HFF-Myc (cell line): ENCODE measurements around the gene PDE10A.

Experiments used
- DNase-seq: peaks from one replicate; pipeline ENCODE4 v3.0.0-alpha.2; 2011; ENCODE audit warnings: low read depth; ENCODE audit errors: extremely low read depth
- H3K4me3 ChIP-seq: replicated peaks from 2 replicates; pipeline ENCODE4 v1.5.1; 2011; ENCODE audit warnings: low read depth, mild to moderate bottlenecking, control low read depth, low read length
- CTCF ChIP-seq: IDR thresholded peaks from 2 replicates; pipeline ENCODE4 v1.5.1; 2012; ENCODE audit warnings: mild to moderate bottlenecking, low read depth, low read length, control low read depth; ENCODE audit errors: missing control alignments

Gene PDE10A

DNA sequence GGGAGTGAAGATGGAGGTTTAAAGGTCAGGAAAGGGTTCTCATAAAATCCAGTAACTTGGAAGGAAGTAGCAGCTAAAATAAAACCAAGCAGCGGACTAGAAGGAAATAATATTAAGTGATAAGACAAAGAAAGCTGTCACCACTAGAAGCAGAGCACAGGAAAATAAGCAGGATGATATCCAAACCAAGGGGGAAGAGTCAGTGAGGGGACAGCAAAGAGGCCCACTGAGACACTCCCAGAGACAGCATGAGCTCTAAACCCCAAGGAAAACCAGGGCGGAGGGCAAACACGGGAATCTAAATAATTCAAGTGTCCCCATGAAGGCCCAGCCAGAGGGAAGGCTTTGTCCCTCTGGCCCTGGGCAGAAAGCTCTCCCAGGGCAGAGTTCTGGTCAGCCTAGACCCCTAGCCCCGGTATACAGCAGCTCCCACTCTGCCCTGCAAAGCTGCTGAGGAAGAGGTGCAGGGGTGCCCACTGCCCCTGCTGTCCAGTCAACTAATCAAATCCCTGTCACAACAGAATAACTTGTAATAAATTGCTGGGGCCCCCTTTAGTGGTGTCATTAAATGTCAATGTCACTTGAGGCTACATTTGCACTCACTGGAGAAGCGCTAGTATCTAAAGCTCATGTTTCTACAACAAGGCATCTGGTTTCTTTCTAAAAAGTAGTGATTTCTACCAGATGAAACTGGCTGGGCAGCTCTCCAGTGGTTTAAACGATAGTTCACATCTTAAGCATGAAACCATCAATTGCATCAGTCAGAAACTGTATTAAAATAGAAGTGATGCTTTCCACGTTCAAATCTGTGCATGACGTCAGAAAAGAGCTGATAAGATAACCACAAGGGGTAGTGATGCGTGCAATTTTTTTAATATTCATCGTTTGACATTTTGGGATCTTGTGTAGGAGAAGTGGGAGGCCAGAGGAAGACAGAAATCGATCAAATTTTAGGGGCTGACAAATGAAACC is 13.6 kb downstream of the PDE10A start:
- DNase-seq = no peak

DNA sequence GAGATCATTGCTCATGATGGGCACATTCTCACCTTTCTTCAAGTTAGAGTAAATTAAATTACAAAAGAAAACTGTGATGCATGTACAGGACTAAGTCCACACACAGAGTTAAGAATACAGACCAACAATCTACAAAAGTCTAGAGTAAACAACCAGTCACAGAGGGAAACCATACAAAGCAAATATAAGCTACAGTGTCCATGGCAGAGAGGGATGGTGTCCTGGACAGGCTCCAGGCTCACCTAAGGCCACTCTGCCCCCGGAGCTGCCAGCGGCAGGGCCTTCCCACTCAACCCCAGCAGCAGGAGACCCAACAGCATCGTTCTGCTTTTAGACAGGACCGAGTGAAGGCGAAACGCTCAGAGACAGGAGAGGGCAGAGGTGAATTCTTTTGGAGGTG is 16.0 kb downstream of the PDE10A start:
- DNase-seq = no peak
- no peak for TF ChIP-seq CTCF
- H3K4me3 ChIP-seq = no peak overlapping the region

More for the DNA sequence above, 13.6 kb downstream of the PDE10A start:
- no peak for TF ChIP-seq CTCF
- no peak overlapping the region for H3K4me3 ChIP-seq

DNA sequence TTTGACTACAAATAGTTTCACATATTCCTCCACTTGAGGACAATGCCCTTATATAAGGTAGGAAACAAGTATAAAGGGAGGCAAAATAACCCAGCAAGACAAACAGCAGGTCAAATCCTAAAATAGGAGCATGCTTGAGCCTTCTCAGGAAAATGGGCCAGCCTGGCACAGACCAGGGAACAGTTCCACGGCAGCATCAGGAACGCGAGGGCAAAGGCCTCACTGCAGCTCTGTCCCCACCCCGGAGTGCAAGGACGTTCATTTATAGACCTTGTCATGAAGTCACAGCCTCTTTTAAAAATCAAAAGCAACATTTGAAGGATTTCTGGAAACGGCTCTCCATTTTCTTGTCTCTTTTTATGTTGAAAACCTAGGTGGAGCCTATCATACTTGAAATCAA is 17.1 kb downstream of the PDE10A start:
- no peak for DNase-seq
- no peak for TF ChIP-seq CTCF
- no peak overlapping the region for H3K4me3 ChIP-seq

DNA sequence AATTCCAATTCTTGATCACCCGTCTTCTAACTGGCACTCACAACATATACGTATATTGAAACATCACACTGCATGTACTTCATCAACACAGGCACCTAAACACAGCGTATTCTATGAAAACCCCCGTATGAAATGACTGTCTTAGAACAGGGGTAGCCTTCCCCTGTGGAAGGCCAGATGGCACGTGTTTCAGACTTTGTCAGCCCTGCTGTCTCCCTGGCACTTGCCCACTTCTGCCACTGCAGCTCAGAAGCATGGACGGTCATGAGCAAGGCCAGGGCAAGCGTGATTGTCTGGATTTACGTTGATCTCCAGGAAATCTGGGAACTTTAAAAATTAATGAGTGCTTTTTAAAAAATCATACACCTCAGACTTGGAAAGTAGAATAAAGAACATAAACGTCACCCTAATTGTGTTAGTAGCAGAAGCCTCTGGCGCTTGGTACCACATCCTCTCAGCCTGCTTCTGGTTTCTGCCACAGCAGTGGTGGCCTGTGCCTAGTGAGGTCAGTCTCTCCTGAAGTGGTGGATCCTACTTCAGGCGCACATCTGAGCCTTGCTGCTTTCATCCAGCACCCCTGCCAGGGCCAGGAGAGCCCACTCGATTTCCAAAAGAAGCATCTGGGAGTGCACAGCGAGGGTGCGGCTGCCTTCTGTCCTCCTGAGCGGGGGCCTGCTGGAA is 18.3 kb downstream of the PDE10A start:
- no peak for DNase-seq
- H3K4me3 ChIP-seq = no peak overlapping the region
- TF ChIP-seq CTCF = no peak

- DNase-seq = no peak
- TF ChIP-seq CTCF = no peak
- H3K4me3 ChIP-seq = no peak overlapping the region
Measured at GRCh38 chr6:165643015-165643414, 20.0 kb downstream of the PDE10A start.

DNA sequence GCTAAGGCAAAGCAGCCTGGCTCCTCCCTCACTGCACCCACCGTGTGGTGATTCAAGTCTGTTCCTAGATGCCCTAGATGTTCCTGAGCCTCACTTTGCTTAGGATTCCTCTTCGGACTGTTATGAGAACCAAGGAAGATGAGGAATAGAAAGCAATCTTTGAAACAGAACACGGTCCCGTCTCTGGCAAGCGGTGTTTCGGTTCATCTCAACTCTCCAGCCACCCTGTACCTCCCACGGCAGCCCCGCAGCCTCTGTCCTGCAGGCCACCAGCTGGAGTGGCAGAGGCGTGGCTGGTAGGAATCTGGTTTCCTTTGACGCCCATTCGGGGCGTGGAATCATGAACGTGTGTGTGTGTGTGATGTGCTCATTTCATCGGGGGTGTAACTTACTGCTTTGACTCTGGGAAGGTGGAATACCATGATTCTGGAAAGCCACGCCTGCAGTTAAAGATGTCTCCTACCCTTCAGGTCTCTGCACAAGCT is 21.3 kb downstream of the PDE10A start:
- no peak for TF ChIP-seq CTCF
- no peak overlapping the region for H3K4me3 ChIP-seq
- DNase-seq = no peak
